Activated CD4-positive, CD25-positive, alpha-beta regulatory T cell treated with anti-CD3 and anti-CD28 coated beads, Interleukin-2, amount 50 U/mL, for 24 hours (primary cell): Measurements from ENCODE around the gene GABRD.

ENCODE experiments used
- ATAC-seq, 2 donors: fragments of 150-1000 bp; cut with Tn5 transposase; one replicate each; pipeline ENCODE4 v1.10.0; 2021; ENCODE audit warnings: mild to moderate bottlenecking in 1 of 2, moderate library complexity in 1 of 2

GABRD gene

GRCh38 chr1:1986451-1987141 lies 32.5 kb upstream of the GABRD start:
- no peak for ATAC-seq

GRCh38 chr1:1987142-1987510 lies 32.0 kb upstream of the GABRD start:
- no peak for ATAC-seq

DNA sequence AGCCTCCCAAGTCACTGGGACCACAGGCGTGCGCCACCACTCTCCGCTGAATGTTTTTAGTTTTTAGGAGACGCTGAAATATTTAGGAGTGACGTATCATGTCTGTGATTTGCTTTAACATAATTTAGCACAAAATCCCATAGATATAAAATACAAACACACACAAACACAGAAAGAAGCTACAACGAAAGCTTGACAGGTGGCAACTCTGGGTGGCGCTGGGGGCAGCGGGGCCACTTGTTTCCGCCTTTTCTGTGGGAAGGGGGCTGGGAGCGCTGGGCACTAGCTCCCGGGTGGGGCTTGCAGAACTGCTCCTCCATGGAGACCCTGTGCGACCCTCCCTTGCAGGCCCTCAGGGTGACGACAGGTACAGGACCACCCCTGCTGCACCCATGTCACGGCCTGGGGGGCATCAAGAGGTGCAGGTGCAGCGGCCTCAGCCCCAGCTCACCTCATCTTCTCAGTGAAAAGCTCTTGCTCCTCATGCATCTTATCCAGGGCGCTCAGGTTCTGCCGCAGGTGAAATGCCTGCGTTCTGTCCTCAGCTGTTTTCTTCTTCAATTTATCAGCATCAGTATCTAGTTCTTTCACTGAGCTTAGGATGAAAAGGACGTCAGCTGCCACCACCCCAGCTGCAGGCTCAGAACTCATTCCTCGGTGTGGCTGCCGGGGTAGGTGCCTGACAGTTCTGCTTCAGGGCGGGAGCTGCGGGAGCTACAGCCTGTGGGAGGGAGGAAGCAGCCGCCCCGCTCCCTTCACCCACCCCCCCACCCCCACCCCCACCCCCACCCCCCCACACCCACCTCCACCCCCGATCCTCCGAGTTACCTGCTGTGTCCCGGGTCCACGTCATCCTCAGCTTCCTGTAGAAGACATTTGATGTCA lies 30.8 kb upstream of the GABRD start:
- no peak for ATAC-seq

GRCh38 chr1:1989102-1989542 lies 30.0 kb upstream of the GABRD start:
- no peak for ATAC-seq

- no peak for ATAC-seq
Observed at GRCh38 chr1:1989789-1990188, 29.4 kb upstream of the GABRD start.

DNA sequence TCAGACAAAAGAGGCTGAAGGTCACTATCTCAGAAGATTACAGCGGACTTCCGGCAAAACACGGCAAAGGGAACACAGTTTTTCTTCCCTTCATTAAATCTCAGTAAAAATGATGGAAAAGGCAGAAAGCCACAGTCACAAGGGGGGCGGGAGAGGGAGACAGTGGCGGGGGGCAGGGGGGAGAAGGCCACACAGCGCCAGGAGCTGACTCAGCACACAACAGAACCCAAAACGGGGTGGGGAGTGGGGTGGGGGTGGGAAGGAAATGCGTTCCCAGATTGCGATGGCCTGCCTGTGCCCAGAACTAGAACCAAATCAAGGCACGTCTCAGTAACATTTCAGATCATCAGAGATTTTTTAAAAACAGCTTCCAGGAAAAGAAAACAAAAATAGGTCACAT lies 28.9 kb upstream of the GABRD start:
- ATAC-seq: no peak

GRCh38 chr1:1994536-1994935 lies 24.6 kb upstream of the GABRD start:
- no peak for ATAC-seq

GRCh38 chr1:1996207-1996651 lies 22.9 kb upstream of the GABRD start:
- no peak for ATAC-seq

DNA sequence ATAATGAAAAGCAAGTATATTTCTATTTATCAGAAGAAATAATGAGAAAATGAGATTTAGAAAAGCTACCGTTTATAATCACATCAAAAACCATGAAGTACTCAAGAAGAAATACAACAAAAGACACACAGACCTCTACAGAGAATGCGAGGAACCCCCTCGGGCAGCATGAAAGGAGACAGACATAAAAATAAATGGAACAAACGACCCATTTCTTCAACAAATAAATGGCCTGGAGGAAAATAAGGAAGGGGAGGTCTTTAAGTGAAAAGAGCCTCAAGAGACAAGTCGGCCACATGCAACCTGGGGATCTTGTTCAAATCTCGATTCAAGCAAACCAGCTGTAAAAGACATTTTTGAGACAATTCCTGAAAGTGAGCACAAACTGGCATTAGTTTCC lies 21.6 kb upstream of the GABRD start:
- no peak for ATAC-seq

DNA sequence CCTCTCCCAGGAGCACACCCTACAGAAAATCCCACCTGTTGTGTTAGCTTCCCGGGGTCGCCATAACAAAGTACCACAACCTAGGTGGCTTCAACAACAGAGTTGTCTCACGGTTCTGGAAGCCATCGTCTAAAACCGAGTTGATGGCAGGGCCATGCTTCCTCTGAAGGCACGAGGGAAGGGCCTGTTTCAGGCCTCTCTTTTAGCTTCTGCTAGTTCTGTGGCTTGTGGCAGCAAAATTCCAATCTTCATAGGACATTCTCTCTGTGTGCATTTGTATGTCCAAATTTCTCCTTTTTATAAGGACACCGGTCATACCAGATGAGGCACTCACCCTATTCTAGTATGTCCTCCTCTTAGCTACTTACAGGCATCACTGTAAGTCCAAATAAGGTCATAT lies 18.7 kb upstream of the GABRD start:
- ATAC-seq: no peak

GRCh38 chr1:2000850-2001249 lies 18.3 kb upstream of the GABRD start:
- no peak for ATAC-seq

DNA sequence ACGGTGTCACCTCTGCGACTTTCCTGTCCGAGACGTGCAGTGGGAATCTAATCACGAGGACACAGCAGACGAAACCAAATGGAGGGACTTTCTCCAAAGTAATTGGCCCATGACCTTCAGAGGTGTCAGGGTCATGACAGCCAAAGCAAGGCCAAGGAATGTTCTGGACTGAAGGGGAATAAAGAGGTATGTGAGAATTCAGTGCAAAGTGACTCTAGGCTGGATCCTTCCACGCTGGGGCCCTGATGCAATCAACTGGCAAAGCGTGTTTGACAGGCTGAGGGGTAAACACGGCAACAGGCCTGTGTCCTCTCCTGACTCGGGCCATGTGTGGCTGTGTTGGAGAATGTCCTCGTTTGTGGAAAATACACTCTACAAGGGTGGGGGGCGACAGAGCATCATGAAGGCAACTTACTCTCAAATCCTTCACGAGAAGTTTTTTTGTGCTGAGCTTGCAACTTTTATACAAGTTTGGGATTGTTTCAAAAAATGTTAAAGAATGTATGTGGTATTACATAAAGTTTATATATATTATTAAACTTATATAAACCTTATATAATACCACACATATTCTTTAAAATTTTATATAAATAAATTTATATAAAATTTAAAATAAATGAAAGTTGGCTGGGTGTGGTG lies 17.3 kb upstream of the GABRD start:
- ATAC-seq: no peak

- no peak for ATAC-seq
Observed at GRCh38 chr1:2003541-2004131, 15.5 kb upstream of the GABRD start, which contains the start of gene CFAP74. Gene CFAP74, minus strand, starts transcription at chr1:2003786. Its CDS starts 12,830 bp downstream, at chr1:1990956.

GRCh38 chr1:2004856-2005255 lies 14.3 kb upstream of the GABRD start:
- ATAC-seq: no peak

DNA sequence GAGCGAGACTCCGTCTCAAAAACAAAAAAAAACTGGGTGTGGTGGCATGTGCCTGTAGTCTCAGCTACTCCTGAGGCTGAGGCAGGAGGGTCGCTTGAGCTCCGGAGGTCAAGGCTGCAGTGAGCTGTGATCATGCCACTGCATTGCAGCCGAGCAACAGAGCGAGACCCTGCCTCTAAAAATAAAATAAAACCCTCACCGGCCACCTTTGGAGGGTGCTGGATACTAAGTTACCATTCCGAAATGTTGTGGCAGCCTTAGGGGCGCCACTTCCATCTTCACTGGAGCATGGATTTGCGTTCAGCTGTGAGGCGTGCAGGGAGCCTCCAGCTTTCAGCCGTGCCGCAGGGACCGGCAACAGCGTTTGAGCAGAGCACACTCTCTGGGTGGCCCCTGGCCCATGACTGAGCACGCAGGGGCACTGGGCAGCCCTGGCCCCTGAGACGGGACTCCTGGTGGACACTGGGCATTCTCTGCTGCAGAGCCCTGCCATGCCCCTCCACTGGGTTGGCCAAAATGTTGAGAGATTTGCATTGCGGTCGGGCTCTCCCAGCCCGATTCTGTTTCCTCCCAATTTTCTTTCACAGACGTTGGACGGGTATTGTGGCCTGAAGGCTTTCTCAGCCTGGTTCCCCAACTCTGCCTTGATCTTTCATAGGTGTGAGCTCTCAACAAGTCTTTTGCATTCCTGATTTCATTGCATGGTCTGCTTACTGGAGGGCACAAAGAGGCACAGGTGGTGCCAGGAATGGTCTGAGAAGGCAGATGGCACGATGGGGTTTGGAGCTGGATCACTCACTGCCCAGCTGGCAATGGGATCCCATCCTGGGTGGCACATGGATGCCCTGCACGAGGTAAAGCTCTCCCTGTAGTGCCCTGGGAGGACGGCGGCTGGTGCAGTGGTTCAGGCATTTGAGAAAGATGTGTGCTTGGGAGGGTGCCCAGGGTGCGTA lies 9.8 kb upstream of the GABRD start:
- no peak for ATAC-seq

GRCh38 chr1:2014181-2014580 lies 5.0 kb upstream of the GABRD start:
- ATAC-seq: no peak

DNA sequence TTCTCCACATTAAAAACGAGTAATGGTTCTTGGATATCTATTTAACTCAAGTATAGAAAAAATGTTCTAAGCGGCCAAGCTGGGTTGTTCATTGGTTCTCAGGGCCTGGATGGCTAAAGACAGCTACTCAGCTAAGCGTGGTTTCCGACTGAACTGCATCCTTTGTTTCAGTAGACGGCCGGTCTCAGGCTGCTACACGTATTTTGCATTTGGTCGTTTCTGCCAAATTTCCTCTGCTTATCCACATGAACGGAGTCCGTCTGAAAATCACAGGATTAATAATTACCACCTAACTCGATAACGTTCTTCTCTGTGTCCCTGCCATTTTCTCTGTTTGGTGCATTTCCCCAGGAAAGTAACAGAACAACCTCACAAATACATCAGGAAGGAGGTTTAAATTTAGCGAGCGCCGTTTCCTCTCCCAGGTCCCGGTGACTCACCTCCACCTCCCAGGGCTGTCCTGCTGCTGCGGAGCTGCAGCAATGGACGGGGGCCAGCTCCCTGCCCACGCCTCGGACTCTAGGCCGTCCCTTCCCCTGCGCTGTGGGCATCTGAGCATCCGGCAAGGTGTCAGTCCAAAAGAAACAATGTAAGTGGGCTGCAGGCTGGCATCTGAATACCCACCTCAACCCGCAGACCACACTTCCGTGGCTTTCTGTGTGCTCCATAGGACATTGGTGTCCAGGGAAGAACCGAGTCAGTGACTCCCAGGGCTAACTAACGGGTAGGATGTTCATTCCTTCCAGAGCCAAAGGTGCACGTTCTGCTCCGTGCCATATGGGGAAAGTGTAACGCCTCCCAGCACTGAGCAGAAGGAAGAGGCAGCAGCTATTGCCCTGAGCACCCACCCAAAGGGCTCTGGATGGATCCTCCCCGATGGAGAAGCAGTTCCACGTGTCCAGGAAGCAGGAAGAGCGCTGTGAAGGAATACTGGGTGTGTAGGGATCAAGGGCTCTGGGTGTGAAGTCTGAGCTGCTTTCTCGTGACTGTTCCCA lies 4.1 kb upstream of the GABRD start:
- no peak for ATAC-seq

DNA sequence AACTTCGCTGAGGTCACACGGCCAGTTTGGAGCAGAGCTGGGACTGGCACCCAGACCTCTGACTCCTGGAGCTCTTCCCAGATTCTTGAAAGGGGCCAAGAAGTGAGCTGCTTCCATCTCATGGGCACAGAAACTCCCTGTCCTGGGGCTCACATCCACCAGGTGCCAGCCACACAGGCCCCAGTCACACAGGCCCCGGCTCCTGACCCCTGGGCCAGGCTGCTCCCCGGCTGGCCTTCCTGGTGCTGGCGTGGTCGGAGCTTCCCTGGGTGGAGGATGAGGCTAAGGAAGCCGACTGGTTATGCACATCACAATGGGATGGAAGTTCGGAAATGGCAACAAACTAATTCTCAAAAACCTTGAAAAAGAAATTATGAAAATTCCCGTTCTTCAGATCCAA lies 3.0 kb upstream of the GABRD start:
- no peak for ATAC-seq

DNA sequence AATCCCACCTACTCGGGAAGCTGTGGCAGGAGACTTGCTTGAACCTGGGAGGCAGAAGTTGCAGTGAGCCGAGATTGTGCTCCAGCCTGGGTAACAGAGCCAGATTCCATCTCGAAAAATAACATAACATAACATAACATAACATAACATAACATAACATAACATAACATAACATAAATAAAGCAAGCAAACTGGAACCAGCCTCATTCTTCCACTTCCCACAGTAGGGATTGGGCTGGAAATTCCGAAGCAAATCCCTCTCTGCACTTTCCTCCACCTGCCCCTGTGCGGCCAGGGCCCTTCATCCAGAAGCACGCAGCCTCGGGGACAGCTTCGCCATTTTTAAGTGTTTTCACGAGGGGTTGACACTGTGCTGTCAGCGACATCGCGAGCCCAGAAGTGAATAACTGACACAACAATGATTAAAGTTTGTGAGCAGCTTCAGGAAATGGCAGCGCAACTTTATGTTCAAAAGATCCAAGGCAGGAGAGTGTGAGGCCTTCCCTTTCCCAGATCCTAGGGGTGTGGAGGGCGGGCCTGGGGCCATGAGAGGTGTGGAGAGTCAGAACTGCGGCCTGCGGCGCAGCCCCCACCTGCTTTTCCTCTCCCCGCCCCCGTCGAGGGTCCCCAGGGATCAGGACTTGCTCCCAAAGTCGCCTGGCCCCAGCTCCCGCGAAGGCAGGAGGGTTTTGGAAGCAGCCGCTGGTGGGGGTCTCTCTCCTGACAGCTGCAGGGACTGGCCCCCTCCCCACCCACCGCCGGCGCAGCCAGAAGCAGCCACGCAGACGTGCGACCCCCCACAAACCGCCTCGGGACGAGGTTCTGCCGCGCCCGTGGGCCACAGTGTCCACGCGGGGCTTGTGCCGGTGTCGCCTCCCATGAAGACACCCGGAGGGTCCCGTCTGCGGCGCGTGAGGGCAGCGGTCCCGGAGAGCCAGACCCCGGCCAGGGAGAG lies 651 bp upstream of the GABRD start:
- ATAC-seq: no peak
